Neural cell (in vitro differentiated cells): ENCODE results near the gene MTHFD1. TPM values are rescaled to one million over a fixed set of nuclear protein-coding genes. Genes with fewer than 3 reads are reported as not detected.

Experiments
- H2AFZ ChIP-seq: fragments of 200-600, 300-800 bp; sonication (generic), shearing (Covaris generic); 2 replicates; pipeline ENCODE4 v1.6.0; 2014; ENCODE audit warnings: low read depth, mild to moderate bottlenecking, antibody characterized with exemption, low read length, moderate library complexity
- H3F3A ChIP-seq: fragments of 200-600 bp; shearing (Covaris generic); 2 replicates; pipeline ENCODE4 v1.6.1; 2016; ENCODE audit warnings: mild to moderate bottlenecking, moderate library complexity, mixed read lengths, antibody characterized with exemption, low read length; ENCODE audit not compliant: insufficient read depth, poor library complexity, severe bottlenecking
- H3K27ac ChIP-seq: fragments of 200-600, 300-800 bp; sonication (generic), shearing (Covaris generic); 2 replicates; pipeline ENCODE4 v1.5.1; 2014; ENCODE audit warnings: mild to moderate bottlenecking, low read length, moderate library complexity
- H3K27me3 ChIP-seq: fragments of 300-800, 200-600 bp; sonication (generic), shearing (Covaris generic); 2 replicates; pipeline ENCODE4 v1.6.0; 2014; ENCODE audit warnings: mild to moderate bottlenecking, low read depth, low read length, moderate library complexity; ENCODE audit not compliant: insufficient read depth
- H3K36me3 ChIP-seq: fragments of 300-800, 200-600 bp; sonication (generic), shearing (Covaris generic); 2 replicates; pipeline ENCODE4 v1.5.1; 2014; ENCODE audit warnings: mild to moderate bottlenecking, antibody characterized with exemption, low read length, moderate library complexity; ENCODE audit not compliant: insufficient read depth
- H3K4me2 ChIP-seq: fragments of 300-800, 200-600 bp; sonication (generic), shearing (Covaris generic); 2 replicates; pipeline ENCODE4 v1.6.0; 2014; ENCODE audit warnings: mild to moderate bottlenecking, low read length
- H3K4me3 ChIP-seq: fragments of 300-800, 200-600 bp; sonication (generic), shearing (Covaris generic); 2 replicates; pipeline ENCODE4 v1.5.1; 2014; ENCODE audit warnings: mild to moderate bottlenecking, low read length, moderate library complexity
- H3K79me2 ChIP-seq: fragments of 200-600 bp; shearing (Covaris generic); replicated peaks from 2 replicates; pipeline ENCODE4 v1.6.0; 2014; ENCODE audit warnings: mild to moderate bottlenecking, low read length, moderate library complexity; ENCODE audit not compliant: insufficient read depth
- H3K9ac ChIP-seq: fragments of 300-800, 200-600 bp; sonication (generic), shearing (Covaris generic); 2 replicates; pipeline ENCODE4 v1.6.1; 2016; ENCODE audit warnings: mild to moderate bottlenecking, low read length, mixed read lengths
- H3K9me2 ChIP-seq: fragments of 200-600 bp; shearing (Covaris generic); 2 replicates; pipeline ENCODE4 v1.6.1; 2016; ENCODE audit warnings: mild to moderate bottlenecking, low read length, mixed read lengths; ENCODE audit not compliant: insufficient read depth
- H3K9me3 ChIP-seq: fragments of 200-600, 300-800 bp; sonication (generic), shearing (Covaris generic); 2 replicates; pipeline ENCODE4 v1.6.1; 2016; ENCODE audit warnings: mild to moderate bottlenecking, mixed run types, low read length, moderate library complexity, mixed read lengths
- H4K20me1 ChIP-seq: fragments of 200-600 bp; shearing (Covaris generic); 2 replicates; pipeline ENCODE4 v1.6.1; 2016; ENCODE audit warnings: mild to moderate bottlenecking, mixed run types; ENCODE audit not compliant: insufficient read depth
- CTCF ChIP-seq: fragments of 450-650 bp; IDR thresholded peaks from 2 replicates; pipeline ENCODE4 v1.5.1; 2014; ENCODE audit warnings: antibody characterized with exemption, mild to moderate bottlenecking, moderate library complexity; ENCODE audit not compliant: poor library complexity, severe bottlenecking
- EP300 ChIP-seq: fragments of 450-650 bp; conservative IDR thresholded peaks from 2 replicates; pipeline ENCODE4 v1.6.1; 2014; ENCODE audit warnings: antibody characterized with exemption, mild to moderate bottlenecking, moderate library complexity; ENCODE audit not compliant: poor library complexity, severe bottlenecking
- EZH2 ChIP-seq: fragments of 200-600, 300-800 bp; shearing (Covaris generic), sonication (generic); IDR thresholded peaks from 2 replicates; pipeline ENCODE4 v1.6.1; 2014; ENCODE audit warnings: antibody characterized with exemption, low read length, borderline replicate concordance, mild to moderate bottlenecking; ENCODE audit not compliant: insufficient read depth, poor library complexity, severe bottlenecking
- POLR2AphosphoS5 ChIP-seq: IDR thresholded peaks from 2 replicates; pipeline ENCODE4 v1.6.1; 2012
- SMC3 ChIP-seq: fragments of 450-650 bp; conservative IDR thresholded peaks from 2 replicates; pipeline ENCODE4 v1.6.1; 2014; ENCODE audit warnings: antibody characterized with exemption, mild to moderate bottlenecking, moderate library complexity; ENCODE audit not compliant: poor library complexity
- TAF1 ChIP-seq: IDR thresholded peaks from 2 replicates; pipeline ENCODE4 v1.6.1; 2012; ENCODE audit warnings: low read depth
- polyA plus RNA-seq: library from polyadenylated mRNA; depleted of rRNA; stranded (reverse); fragments of >200 nt; gene quantifications from 2 replicates; pipeline ENCODE4 v1.2.3, GENCODE V29; 2014
- TF ChIP-seq, protein P1 (sequence below): IDR thresholded peaks from 2 replicates; pipeline ENCODE4 v1.6.1; 2012; ENCODE audit warnings: borderline replicate concordance

Gene MTHFD1
- polyA plus RNA-seq, 1 donor from 2014 or later: 5.4 TPM

DNA sequence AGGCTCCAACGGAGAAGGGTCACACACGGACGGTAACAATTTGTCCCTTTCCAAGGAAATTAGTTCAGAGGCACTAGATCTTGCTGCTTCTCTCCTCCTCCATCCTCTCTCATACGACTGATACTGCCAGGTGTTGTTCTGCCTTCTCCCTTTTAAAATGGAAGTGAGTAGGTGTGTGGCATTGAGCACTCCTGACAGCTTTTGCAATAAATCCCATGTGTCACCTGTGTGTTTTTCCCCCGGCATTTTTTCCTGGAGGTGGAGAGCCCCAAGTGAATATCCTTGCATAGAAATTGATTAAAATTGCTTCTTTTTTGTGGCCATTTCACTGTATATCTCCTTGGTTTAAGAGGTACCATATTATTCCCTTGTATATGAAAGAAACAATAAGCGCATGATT, 51.0 kb downstream of the MTHFD1 start:
- TF ChIP-seq EP300 (no peak), SMC3 (no peak), CTCF (no peak), EZH2 (no peak)
- TF ChIP-seq, protein P1, sequence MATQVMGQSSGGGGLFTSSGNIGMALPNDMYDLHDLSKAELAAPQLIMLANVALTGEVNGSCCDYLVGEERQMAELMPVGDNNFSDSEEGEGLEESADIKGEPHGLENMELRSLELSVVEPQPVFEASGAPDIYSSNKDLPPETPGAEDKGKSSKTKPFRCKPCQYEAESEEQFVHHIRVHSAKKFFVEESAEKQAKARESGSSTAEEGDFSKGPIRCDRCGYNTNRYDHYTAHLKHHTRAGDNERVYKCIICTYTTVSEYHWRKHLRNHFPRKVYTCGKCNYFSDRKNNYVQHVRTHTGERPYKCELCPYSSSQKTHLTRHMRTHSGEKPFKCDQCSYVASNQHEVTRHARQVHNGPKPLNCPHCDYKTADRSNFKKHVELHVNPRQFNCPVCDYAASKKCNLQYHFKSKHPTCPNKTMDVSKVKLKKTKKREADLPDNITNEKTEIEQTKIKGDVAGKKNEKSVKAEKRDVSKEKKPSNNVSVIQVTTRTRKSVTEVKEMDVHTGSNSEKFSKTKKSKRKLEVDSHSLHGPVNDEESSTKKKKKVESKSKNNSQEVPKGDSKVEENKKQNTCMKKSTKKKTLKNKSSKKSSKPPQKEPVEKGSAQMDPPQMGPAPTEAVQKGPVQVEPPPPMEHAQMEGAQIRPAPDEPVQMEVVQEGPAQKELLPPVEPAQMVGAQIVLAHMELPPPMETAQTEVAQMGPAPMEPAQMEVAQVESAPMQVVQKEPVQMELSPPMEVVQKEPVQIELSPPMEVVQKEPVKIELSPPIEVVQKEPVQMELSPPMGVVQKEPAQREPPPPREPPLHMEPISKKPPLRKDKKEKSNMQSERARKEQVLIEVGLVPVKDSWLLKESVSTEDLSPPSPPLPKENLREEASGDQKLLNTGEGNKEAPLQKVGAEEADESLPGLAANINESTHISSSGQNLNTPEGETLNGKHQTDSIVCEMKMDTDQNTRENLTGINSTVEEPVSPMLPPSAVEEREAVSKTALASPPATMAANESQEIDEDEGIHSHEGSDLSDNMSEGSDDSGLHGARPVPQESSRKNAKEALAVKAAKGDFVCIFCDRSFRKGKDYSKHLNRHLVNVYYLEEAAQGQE: no peak
- H3K9me3 ChIP-seq: no peaks in the 10 kb centered on the region
- no peak overlapping the region for H3K4me3 ChIP-seq
- no peak overlapping the region for H3K27ac ChIP-seq
- no peaks in the 10 kb centered on the region for H3K36me3 ChIP-seq
- H3K9ac ChIP-seq: no peak overlapping the region
- no peaks in the 10 kb centered on the region for H3F3A ChIP-seq
- H2AFZ ChIP-seq: no peak overlapping the region
- H3K27me3 ChIP-seq: no peaks in the 10 kb centered on the region
- no peak overlapping the region for H3K4me2 ChIP-seq
- no peaks in the 10 kb centered on the region for H3K9me2 ChIP-seq
- no peaks in the 10 kb centered on the region for H4K20me1 ChIP-seq
- no peaks in the 10 kb centered on the region for H3K79me2 ChIP-seq

- Histone ChIP-seq H3K9me3 (no peaks in the 10 kb centered on the region), H3K9me2 (no peaks in the 10 kb centered on the region), H3K4me3 (no peak overlapping the region), H3K27me3 (no peaks in the 10 kb centered on the region), H3F3A (no peaks in the 10 kb centered on the region), H3K36me3 (no peaks in the 10 kb centered on the region), H3K9ac (no peak overlapping the region), H4K20me1 (no peaks in the 10 kb centered on the region), H3K27ac (no peak overlapping the region), H2AFZ (no peak overlapping the region), H3K4me2 (no peak overlapping the region), H3K79me2 (no peaks in the 10 kb centered on the region)
- TF ChIP-seq, protein P1: no peak
- TF ChIP-seq TAF1: no peak
- TF ChIP-seq SMC3: no peak
- TF ChIP-seq POLR2AphosphoS5: no peak
- no peak for TF ChIP-seq EP300
- no peak for TF ChIP-seq EZH2
Measured at GRCh38 chr14:64440494-64440893, 52.3 kb downstream of the MTHFD1 start.
